ENCODE measurements around the gene CIZ1. TPM values are rescaled to one million over a fixed set of nuclear protein-coding genes. Genes with fewer than 3 reads are reported as not detected.

The CIZ1 gene
- total RNA-seq, 1 experiment from 2014 or later: 93.7 TPM

GRCh38 chr9:128120741-128121465, 70.5 kb downstream of the CIZ1 start:
- Mint-ChIP-seq H3K4me1 (ENCODE audit: low read depth, unreplicated experiment) (peaks cover 13% of the 10 kb centered on the region), H3K36me3 (ENCODE audit: insufficient read depth, unreplicated experiment) (peaks cover 70% of the 10 kb centered on the region), H3K4me3 (ENCODE audit: low read depth, unreplicated experiment) (no peak overlapping the region), H3K27me3 (ENCODE audit: unreplicated experiment) (no peaks in the 10 kb centered on the region), H3K27ac (ENCODE audit: unreplicated experiment) (no peak overlapping the region), H3K9me3 (ENCODE audit: low read depth, unreplicated experiment) (no peaks in the 10 kb centered on the region)
- intact Hi-C loops (cut with micrococcal nuclease; ENCODE audit: unreplicated experiment): no loop called here
- CTCF ChIA-PET: no interaction called here
- no TSS peak for BruUV-seq (replicated peaks)
- TF ChIP-seq CTCF (IDR thresholded peaks at IDR 0.05; ENCODE audit: unreplicated experiment): no peak
- DNase-seq: no peak

GRCh38 chr9:128120061-128120740, 71.2 kb downstream of the CIZ1 start:
- H3K27ac Mint-ChIP-seq (ENCODE audit: unreplicated experiment): no peak overlapping the region
- CTCF ChIA-PET: no interaction called here
- peaks cover 13% of the 10 kb centered on the region for H3K4me1 Mint-ChIP-seq (ENCODE audit: low read depth, unreplicated experiment)
- no peak for DNase-seq
- no peak overlapping the region for H3K4me3 Mint-ChIP-seq (ENCODE audit: low read depth, unreplicated experiment)
- H3K27me3 Mint-ChIP-seq (ENCODE audit: unreplicated experiment): no peaks in the 10 kb centered on the region
- H3K36me3 Mint-ChIP-seq (ENCODE audit: insufficient read depth, unreplicated experiment): peaks cover 70% of the 10 kb centered on the region
- TF ChIP-seq CTCF (IDR thresholded peaks at IDR 0.05; ENCODE audit: unreplicated experiment): no peak
- H3K9me3 Mint-ChIP-seq (ENCODE audit: low read depth, unreplicated experiment): no peaks in the 10 kb centered on the region
- intact Hi-C loops (cut with micrococcal nuclease; ENCODE audit: unreplicated experiment): no loop called here
- no TSS peak for BruUV-seq (replicated peaks)

GRCh38 chr9:128118971-128119665, 72.3 kb downstream of the CIZ1 start:
- H3K9me3 Mint-ChIP-seq (ENCODE audit: low read depth, unreplicated experiment): no peaks in the 10 kb centered on the region
- no peaks in the 10 kb centered on the region for H3K27me3 Mint-ChIP-seq (ENCODE audit: unreplicated experiment)
- no peak overlapping the region for H3K4me3 Mint-ChIP-seq (ENCODE audit: low read depth, unreplicated experiment)
- BruUV-seq (replicated peaks): no TSS peak
- no peak for TF ChIP-seq CTCF (IDR thresholded peaks at IDR 0.05; ENCODE audit: unreplicated experiment)
- CTCF ChIA-PET: no interaction called here
- H3K4me1 Mint-ChIP-seq (ENCODE audit: low read depth, unreplicated experiment): peaks cover 16% of the 10 kb centered on the region
- no peak for DNase-seq
- peaks cover 68% of the 10 kb centered on the region for H3K36me3 Mint-ChIP-seq (ENCODE audit: insufficient read depth, unreplicated experiment)
- H3K27ac Mint-ChIP-seq (ENCODE audit: unreplicated experiment): no peak overlapping the region
- intact Hi-C loops (cut with micrococcal nuclease; ENCODE audit: unreplicated experiment): no loop called here

- no peaks in the 10 kb centered on the region for H3K9me3 Mint-ChIP-seq (ENCODE audit: low read depth, unreplicated experiment)
- BruUV-seq (replicated peaks): no TSS peak
- H3K4me1 Mint-ChIP-seq (ENCODE audit: low read depth, unreplicated experiment): peaks cover 16% of the 10 kb centered on the region
- no peak for DNase-seq
- CTCF ChIA-PET: interaction anchor here (0.9 kb wide), 1 partner anchor 163 kb away, joined by 3 read pairs; no protein-coding TSS in a partner anchor
- no peaks in the 10 kb centered on the region for H3K27me3 Mint-ChIP-seq (ENCODE audit: unreplicated experiment)
- TF ChIP-seq CTCF (IDR thresholded peaks at IDR 0.05; ENCODE audit: unreplicated experiment): no peak
- H3K4me3 Mint-ChIP-seq (ENCODE audit: low read depth, unreplicated experiment): no peak overlapping the region
- peaks cover 65% of the 10 kb centered on the region for H3K36me3 Mint-ChIP-seq (ENCODE audit: insufficient read depth, unreplicated experiment)
- H3K27ac Mint-ChIP-seq (ENCODE audit: unreplicated experiment): peak overlapping the region; percentile 74
- intact Hi-C loops (cut with micrococcal nuclease; ENCODE audit: unreplicated experiment): no loop called here
These were observed 72.9 kb downstream of the CIZ1 start for GRCh38 chr9:128118472-128118857.

Data from Calu3 (cell line).